Right cardiac atrium (tissue), 5 donors: ENCODE measurements around the gene LRRK1. TPM values are rescaled to one million over a fixed set of nuclear protein-coding genes. Genes with fewer than 3 reads are reported as not detected.

Source experiments
- ATAC-seq, 2 donors: fragments of 200-7000 bp; cut with Tn5 transposase; one replicate each; pipeline versions ENCODE4 v1.8.0 to v1.9.1; 2020; ENCODE audit warnings: moderate library complexity in 2 of 2, mild to moderate bottlenecking in 1 of 2
- DNase-seq, 3 donors: peaks; one replicate each; pipeline ENCODE4 v3.0.0-alpha.2; 2020
- H3K27ac ChIP-seq: one replicate; pipeline ENCODE4 v1.5.1; 2013; ENCODE audit warnings: mild to moderate bottlenecking, low read length, control low read depth, moderate library complexity
- H3K27me3 ChIP-seq: one replicate; pipeline ENCODE4 v1.6.1; 2013; ENCODE audit not compliant: control insufficient read depth, insufficient read depth
- H3K4me1 ChIP-seq: one replicate; pipeline ENCODE4 v1.6.1; 2013; ENCODE audit warnings: low read length; ENCODE audit not compliant: control insufficient read depth, insufficient read depth
- H3K4me3 ChIP-seq: one replicate; pipeline ENCODE4 v1.5.1; 2013; ENCODE audit warnings: low read length, control low read depth
- H3K9me3 ChIP-seq: one replicate; pipeline ENCODE4 v1.6.1; 2013; ENCODE audit warnings: low read length; ENCODE audit not compliant: control insufficient read depth
- WGBS: extraction: QIAGEN DNeasy Blood & Tissue Kit; methylation state at CpG from one replicate; pipeline ENCODE4 v1.1.7; 2013; 5-methylcytosine and 5-hydroxymethylcytosine counted together
- intact Hi-C, 4 donors: fragments of 100-400 bp; cut with DNase I; formaldehyde crosslinking; loops; one replicate each; pipeline versions ENCODE4 v1.11.0 to v1.14.0; 2022 to 2023
- polyA plus RNA-seq: library from polyadenylated mRNA; stranded (reverse); fragments of 200-250 nt; gene quantifications from one replicate; pipeline ENCODE4 v1.2.3, GENCODE V29; 2013
- total RNA-seq, 4 donors: library from RNA; stranded (reverse); fragmentation: NEBNext Ultra II Directional; extraction: Animal tissue kit (Norgen Biotek cat#: 25700); gene quantifications; one replicate each; pipeline ENCODE4 v1.2.1, GENCODE V29; 2021
- donor health status: healthy with polysubstance abuse.
- donor health status: DM: no; HTN: yes; CAD: no.
- donor health status: DM: no; HTN: no; CAD: no.
- donor health status: DM: no; HTN: yes; CAD: no; lungs with severe emphysema.
- donor health status: DM: yes; HTN: yes; CAD: no.

The LRRK1 gene
- total and polyA plus RNA-seq, 5 donors = 2.9 to 7.6 (median 5.1) TPM

DNA sequence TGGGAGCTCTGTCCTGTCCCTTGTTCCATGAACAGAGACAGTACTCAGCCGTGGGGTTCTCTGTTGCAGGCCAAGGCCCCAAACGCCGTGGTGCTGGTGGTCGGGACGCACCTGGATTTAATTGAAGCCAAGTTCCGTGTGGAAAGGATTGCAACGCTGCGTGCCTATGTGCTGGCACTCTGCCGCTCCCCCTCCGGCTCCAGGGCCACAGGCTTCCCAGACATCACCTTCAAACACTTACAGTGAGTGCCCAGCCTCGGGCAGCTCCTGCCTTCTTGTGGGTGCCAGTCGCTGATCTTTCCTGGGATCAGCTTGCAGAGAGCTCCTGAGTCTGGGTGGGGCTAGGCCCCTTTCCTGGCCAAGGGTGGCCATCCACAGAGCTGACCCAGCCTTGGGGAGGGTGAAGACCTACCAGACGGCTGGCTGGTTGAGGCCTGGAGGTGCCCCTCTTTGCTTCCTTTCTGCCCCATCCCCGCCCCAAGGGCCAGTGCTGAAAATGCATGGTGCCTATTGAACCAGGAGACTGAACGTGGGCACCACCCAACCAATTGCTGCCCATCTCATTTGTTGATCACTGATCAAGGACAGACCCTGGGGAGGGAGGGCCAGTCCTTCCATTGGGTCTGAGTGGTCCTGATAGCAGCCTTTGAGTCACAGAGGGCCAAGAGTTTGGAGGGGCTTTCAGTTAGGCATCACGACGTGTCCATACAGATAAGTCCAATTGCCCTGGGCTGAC is 106.9 kb downstream of the LRRK1 start:
- 92% methylated on average over 17 of the region's 17 CpGs for WGBS

DNA sequence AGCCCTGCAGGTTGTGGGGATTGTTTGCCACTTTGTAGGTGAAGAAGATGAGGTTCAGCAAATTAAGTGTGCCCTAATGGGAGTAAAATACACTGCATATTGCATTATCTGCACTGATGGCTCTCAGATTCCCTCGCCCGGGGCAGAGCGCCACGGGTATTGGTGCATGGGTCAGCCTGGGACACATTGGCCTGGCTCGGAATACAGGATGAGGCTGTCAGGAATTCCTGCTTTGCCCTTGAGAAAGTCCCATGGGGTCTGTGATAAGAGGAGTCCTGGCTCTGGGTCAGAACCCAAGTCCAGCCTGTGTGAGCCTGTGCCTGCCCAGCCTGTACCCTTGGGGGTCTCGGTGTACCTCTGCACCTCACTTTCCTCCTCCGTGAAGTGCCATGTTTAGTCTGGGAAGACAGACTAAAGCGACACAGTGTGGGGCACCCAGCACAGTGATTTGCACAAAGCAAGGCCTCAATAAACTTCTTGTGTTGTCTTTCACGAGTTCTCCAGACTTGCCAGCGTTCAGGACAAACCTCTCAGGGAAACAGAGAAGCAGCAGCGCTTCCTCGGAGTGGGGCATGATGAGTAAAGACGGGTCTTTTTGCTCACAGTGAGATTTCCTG is 107.6 kb downstream of the LRRK1 start:
- intact Hi-C loops = no loop called here
- H3K27ac ChIP-seq = peak overlapping the region; percentile 16
- DNase-seq (peak in 1 of 3 donors; percentile 73), ATAC-seq (peak; percentile 63 to 70)
- WGBS = 55% methylated on average over 13 of the region's 13 CpGs
- H3K4me3 ChIP-seq = no peak overlapping the region
- H3K4me1 ChIP-seq = peaks cover 9% of the 10 kb centered on the region
- H3K27me3 ChIP-seq = no peaks in the 10 kb centered on the region
- H3K9me3 ChIP-seq = no peaks in the 10 kb centered on the region

More for the DNA sequence above, 106.9 kb downstream of the LRRK1 start:
- H3K4me1 ChIP-seq = peaks cover 9% of the 10 kb centered on the region
- no peak overlapping the region for H3K27ac ChIP-seq
- intact Hi-C loops = loop anchor here in 1 of 4 donors (2.0 kb wide), 1 partner anchor 43 kb away; no protein-coding TSS in a partner anchor
- DNase-seq = no peak
- H3K27me3 ChIP-seq = no peaks in the 10 kb centered on the region
- no peak overlapping the region for H3K4me3 ChIP-seq
- no peaks in the 10 kb centered on the region for H3K9me3 ChIP-seq
- ATAC-seq = no peak

DNA sequence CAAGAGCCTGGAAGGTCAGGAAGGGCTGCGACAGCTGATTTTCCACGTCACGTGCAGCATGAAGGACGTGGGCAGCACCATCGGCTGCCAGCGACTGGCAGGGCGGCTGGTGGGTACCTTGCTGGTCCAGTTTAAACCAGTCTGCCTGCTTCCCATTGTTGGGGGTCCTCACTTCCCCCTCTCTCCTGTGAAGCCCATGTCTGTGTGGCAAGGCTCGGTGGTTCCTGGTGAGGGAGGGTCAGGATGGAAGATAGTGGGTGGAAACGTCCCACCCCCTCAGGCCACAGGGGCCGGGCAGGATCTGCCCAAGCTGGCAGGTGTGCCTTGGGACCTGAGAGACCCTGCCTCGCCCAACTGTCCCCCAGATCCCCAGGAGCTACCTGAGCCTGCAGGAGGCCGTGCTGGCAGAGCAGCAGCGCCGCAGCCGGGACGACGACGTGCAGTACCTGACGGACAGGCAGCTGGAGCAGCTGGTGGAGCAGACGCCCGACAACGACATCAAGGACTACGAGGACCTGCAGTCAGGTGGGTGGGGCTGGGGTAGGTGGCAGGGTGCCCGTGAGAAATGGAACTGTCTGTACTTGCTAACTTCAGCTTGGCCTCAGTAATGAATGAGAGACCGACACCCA is 108.2 kb downstream of the LRRK1 start:
- ATAC-seq (peak in 1 of 2 donors; percentile 4), DNase-seq (no peak)
- intact Hi-C loops = no loop called here
- 78% methylated on average over 25 of the region's 25 CpGs for WGBS
- Histone ChIP-seq H3K9me3 (no peaks in the 10 kb centered on the region), H3K27me3 (no peaks in the 10 kb centered on the region), H3K4me3 (no peak overlapping the region), H3K4me1 (peaks cover 9% of the 10 kb centered on the region), H3K27ac (no peak overlapping the region)

DNA sequence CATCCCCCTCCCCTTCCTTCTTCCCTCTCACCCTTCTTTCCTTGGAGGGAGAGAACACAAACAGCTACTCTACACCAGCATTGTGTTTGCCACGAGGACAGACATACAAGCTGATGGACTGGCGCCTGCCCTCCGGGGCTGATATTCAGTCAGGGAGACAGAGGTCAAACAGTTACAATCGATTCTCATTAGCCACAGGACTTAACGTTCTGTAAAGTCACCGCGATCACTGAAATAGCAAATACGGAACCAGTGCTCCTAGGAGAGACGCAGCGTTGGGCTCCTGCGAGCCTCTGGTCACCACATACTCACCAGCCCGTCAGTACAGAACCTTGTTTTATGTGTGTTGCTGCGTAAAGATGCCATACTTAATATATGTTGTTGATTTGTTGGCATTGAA is 108.8 kb downstream of the LRRK1 start:
- no peaks in the 10 kb centered on the region for H3K27me3 ChIP-seq
- 90% methylated on average over 13 of the region's 13 CpGs for WGBS
- DNase-seq (no peak), ATAC-seq (no peak)
- H3K4me1 ChIP-seq = peaks cover 9% of the 10 kb centered on the region
- no peak overlapping the region for H3K4me3 ChIP-seq
- H3K27ac ChIP-seq = no peak overlapping the region
- intact Hi-C loops = no loop called here
- no peaks in the 10 kb centered on the region for H3K9me3 ChIP-seq

DNA sequence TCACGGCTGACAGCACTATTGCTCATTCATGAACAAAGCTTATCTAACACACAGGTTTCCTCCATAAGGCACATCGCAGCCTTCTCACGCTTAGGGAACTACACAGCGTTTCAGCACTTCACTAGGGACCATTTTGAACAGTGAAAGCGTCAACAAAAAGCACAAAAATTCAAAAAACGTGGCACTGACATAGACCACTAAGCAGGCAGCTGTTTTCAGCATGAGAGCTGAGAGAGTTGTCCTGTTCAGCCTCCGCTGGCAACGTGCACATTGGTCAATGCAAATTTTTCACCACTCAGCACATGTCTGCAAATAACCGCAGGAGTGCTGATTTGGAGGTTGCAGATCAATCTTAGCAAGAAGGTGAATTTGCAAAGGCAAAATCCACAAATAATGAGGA is 109.2 kb downstream of the LRRK1 start:
- intact Hi-C loops = no loop called here
- Histone ChIP-seq H3K4me1 (peaks cover 9% of the 10 kb centered on the region), H3K4me3 (no peak overlapping the region), H3K27ac (no peak overlapping the region), H3K27me3 (no peaks in the 10 kb centered on the region), H3K9me3 (no peaks in the 10 kb centered on the region)
- WGBS = 76% methylated on average over 9 of the region's 9 CpGs
- ATAC-seq (no peak), DNase-seq (no peak)

DNA sequence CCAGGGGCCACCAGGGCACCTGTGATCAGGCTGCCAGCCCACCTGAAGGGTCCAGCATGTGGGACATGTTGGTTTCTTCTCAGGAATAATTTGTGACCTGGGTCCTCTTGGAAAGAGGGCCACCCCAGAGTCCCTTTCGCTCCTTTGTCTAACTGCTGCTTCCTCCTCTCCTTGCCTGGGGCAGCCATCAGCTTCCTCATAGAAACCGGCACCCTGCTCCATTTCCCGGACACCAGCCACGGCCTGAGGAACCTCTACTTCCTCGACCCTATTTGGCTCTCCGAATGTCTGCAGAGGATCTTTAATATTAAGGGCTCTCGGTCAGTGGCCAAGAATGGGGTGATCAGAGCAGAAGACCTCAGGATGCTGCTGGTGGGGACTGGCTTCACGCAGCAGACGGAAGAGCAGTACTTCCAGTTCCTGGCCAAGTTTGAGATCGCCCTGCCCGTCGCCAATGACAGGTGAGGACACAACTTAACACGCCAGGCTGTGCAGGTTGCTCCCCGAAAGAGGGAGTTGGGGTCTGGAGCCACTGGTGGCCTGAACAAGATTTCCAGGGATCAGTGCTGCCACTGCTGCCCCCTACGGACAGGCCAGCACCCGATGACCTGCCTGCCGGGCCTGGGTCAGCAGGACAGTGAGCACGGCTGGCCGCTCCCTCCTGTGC is 109.7 kb downstream of the LRRK1 start:
- Histone ChIP-seq H3K4me1 (peaks cover 9% of the 10 kb centered on the region), H3K27me3 (no peaks in the 10 kb centered on the region), H3K27ac (no peak overlapping the region), H3K4me3 (no peak overlapping the region), H3K9me3 (no peaks in the 10 kb centered on the region)
- intact Hi-C loops = no loop called here
- ATAC-seq (no peak), DNase-seq (no peak)
- WGBS = 88% methylated on average over 19 of the region's 19 CpGs

DNA sequence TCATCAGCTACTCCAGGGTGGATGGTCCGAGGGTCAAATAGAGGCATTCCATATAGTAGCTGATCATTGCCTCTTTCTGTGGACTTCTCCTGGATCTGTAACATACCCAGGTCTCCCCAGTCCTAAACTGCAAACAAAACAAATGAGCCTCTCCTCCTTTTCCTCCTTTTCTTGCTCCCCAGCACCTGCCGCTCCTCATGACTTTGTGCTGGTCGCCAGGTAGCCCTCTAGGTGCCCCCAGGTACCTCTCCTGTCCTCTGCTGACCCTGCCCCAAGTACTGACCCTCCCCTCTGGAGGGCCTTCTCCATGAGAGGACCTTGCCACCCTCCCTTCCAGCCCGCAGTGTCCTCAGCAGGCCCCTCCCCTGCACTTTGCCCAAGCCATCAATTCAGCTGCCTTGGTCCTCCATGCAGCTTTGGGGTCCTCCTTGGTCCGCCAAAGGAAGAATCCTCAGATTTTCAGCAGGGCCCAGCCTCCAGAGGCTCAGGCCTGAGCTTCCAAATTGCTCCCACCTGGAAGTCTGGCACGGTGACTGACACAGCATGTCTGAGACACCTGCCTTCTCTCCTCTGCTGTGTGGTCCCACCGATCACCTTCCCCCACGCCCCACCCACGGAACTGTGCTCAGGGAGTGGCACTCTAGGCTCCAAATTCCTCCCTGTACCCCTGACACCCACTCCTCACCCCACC is 111.0 kb downstream of the LRRK1 start:
- no peak overlapping the region for H3K4me3 ChIP-seq

DNA sequence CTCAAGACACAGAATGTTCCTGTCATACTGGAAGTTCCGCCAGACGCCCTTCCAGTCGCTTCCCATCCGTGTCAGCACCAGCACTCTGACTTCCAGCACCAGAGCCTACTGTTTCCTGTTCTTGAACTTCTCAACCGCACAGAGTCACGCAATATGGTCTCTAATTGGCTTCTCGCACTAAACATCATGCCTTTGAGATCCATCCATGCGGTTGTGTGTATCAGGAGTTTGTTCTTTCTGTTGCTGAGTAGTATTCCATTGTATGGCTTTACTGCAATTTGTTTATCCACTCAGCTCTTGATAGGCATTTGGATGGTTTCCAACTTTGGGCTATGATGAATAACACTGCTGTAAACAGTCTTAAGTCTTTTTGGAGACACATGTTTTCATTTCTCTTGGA is 112.1 kb downstream of the LRRK1 start:
- no peak for DNase-seq
- ATAC-seq = no peak
- 90% methylated on average over 8 of the region's 8 CpGs for WGBS

More for the DNA sequence above, 111.0 kb downstream of the LRRK1 start:
- ATAC-seq (no peak), DNase-seq (peak in 1 of 3 donors; percentile 14)
- H3K9me3 ChIP-seq = no peaks in the 10 kb centered on the region
- no peaks in the 10 kb centered on the region for H3K27me3 ChIP-seq
- WGBS = 93% methylated on average over 9 of the region's 9 CpGs
- intact Hi-C loops = no loop called here
- peaks cover 4% of the 10 kb centered on the region for H3K4me1 ChIP-seq
- H3K27ac ChIP-seq = no peak overlapping the region

DNA sequence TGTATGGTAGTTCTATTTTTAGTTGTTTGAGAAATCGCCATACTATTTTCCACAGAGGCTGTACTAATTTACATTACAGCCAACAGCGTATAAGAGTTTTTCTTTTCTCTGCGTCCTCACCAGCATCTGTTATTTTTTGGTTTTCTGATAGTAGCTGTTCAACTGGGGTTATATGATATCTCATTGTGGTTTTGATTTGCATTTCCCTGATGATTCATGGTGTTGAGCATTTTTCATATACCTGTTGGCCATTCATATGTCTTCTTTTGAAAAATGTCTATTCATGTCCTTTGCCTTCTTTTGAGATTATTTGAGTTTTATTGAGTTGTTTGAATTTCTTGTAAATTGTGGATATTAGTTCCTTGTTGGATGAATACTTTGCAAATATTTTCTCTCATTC is 114.6 kb downstream of the LRRK1 start:
- 95% methylated on average over 3 of the region's 3 CpGs for WGBS
- H3K4me3 ChIP-seq = no peak overlapping the region
- intact Hi-C loops = no loop called here

More for the DNA sequence above, 112.1 kb downstream of the LRRK1 start:
- no peaks in the 10 kb centered on the region for H3K27me3 ChIP-seq
- peaks cover 4% of the 10 kb centered on the region for H3K4me1 ChIP-seq
- no peak overlapping the region for H3K4me3 ChIP-seq
- no peak overlapping the region for H3K27ac ChIP-seq
- intact Hi-C loops = no loop called here
- no peaks in the 10 kb centered on the region for H3K9me3 ChIP-seq

DNA sequence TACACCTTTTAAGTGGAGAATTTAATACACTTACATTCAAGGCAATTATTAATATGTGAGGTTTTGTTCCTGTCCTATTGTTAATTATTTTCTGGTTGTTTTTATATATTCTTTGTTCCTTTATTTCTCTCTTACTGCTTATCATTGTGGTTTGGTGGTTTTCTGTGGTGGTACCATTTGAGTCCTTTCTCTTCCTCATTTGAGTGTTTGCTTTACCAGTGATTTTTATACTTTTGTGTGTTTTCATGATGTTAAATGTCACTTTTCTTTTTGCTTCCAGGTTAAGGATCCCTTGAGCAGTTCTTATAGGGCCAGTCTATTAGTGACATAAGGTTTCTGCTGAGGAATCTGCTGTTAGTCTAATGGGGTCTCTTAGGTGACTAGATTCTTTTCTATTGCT is 116.5 kb downstream of the LRRK1 start:
- Histone ChIP-seq H3K4me3 (no peak overlapping the region), H3K27me3 (no peaks in the 10 kb centered on the region), H3K27ac (no peak overlapping the region), H3K9me3 (no peaks in the 10 kb centered on the region), H3K4me1 (no peaks in the 10 kb centered on the region)
- ATAC-seq (no peak), DNase-seq (no peak)
- intact Hi-C loops = no loop called here

More for the DNA sequence above, 114.6 kb downstream of the LRRK1 start:
- Histone ChIP-seq H3K27me3 (no peaks in the 10 kb centered on the region), H3K4me1 (no peaks in the 10 kb centered on the region), H3K27ac (no peak overlapping the region), H3K9me3 (no peaks in the 10 kb centered on the region)
- ATAC-seq = no peak
- no peak for DNase-seq
